Activated CD8-positive, alpha-beta memory T cell treated with anti-CD3 and anti-CD28 coated beads, Interleukin-2, amount 50 U/mL, for 24 hours (primary cell): Measurements from ENCODE around the gene AK8.
"Not testable (repeated sequence)": the region's sequence is repeated elsewhere in the genome, so short reads cannot be mapped to it uniquely, and the experiment has no call there.

Experiments
- DNase-seq: peaks from one replicate; pipeline ENCODE4 v3.0.0-alpha.2; 2020; ENCODE audit errors: extremely low read depth

The AK8 gene

DNA sequence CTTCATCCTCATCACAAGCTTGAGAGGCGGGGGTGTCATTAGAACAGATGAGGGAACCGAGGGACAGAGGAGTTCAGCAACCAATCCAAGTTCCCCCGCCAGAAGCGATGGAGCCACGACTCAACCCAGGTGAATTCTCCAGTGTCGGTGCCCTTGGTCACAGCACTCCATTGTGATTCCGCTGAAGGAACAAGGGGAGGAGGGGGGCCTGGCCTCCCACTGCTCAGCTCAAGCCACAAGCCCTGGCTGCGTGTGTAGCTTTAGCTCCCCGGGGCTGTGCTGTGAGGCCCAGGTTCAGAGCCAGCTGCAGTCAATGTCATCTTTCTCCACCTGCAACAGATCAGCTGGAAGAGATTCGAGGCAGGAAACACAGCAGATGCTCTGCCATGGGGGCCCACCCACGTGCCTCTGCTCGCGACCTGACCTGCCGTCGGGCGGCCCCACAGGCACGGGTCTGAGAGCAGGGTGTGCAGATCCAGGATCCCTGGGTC, 135.2 kb downstream of the AK8 start:
- DNase-seq: no peak

- DNase-seq: no peak
Measured at GRCh38 chr9:132740526-132741309, 137.4 kb downstream of the AK8 start.

- no peak for DNase-seq
Measured at GRCh38 chr9:132739710-132740310, 138.3 kb downstream of the AK8 start.

DNA sequence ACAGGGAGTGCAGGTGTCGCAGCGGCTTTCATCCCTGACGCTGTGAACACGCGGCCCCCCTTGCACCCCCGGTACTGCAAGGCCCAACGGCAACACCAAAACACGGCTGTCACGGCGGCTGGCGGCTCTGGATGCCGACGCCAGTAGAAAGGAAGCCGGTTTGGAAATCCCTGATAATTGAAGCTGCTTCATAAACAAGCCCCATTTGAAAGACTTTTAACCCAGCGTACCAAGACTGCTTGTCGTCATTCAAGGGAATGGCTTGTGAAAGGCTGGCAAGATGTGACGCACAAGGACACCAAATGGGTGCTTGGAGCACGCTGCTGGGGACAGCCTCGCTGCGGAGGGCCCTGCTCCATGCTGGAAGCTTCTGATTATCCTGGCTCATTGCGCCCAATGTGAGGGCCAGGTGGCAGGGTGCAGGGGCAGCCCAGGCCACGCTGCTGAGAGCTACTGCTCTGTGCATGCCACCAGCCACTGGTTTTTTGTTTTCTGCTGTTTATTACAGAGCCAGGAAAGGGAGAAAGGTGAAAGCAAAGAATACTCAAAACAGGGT, 144.7 kb downstream of the AK8 start:
- no peak for DNase-seq

GRCh38 chr9:132732326-132733259, 145.5 kb downstream of the AK8 start:
- no peak for DNase-seq

- DNase-seq: no peak
Measured at GRCh38 chr9:132731230-132731629, 146.9 kb downstream of the AK8 start.

GRCh38 chr9:132730054-132731033, 147.7 kb downstream of the AK8 start:
- DNase-seq: no peak

DNA sequence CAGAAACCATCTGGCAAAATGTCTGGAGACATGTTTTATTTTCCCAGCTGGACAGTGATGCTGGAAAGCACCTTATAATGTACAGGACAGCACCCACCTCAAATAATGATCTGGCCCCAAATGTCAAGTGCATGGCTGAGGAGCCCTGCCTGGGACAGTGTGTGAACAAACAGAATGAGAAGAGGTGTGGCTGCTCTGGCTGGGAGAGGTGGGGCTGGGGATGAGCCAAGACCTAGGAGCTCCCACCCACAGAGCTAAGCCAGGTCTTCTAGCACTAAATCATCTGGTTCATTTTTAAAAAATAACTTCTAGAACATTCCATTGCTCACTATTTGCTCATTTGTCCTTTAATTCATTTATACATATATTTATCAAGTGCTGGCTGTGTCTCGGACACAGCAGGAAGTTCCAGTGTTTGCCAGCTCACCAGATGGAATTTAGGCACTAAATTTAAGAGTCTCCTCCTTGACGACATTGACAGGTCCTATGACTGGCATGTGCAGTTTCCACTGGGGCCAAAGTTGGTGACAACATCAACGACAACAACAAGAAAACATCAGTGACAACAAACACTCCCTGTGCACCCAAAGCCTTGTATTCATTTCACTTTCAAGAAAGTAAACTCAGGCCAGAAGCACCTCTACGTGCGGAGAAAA, 148.7 kb downstream of the AK8 start:
- DNase-seq: no peak

DNA sequence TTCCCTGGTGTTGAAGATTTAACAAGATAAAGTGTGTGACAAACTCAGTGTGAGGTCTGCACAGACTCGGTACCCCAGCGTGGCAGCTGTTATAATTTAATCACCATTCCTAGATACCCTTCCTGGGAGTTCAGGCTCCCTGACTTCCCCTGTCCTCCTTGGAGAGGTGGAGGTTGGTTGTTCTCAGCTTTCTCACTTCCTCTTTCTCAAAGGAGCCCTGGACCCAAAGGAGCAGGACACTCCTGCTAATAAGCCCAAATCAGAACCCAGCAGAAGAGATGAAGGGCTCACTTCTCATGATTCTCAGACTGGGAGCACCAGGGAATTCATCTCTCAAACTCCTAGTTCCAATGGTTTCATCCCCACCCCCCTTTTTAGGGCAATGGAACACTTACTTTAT, 149.6 kb downstream of the AK8 start:
- DNase-seq: no peak

DNA sequence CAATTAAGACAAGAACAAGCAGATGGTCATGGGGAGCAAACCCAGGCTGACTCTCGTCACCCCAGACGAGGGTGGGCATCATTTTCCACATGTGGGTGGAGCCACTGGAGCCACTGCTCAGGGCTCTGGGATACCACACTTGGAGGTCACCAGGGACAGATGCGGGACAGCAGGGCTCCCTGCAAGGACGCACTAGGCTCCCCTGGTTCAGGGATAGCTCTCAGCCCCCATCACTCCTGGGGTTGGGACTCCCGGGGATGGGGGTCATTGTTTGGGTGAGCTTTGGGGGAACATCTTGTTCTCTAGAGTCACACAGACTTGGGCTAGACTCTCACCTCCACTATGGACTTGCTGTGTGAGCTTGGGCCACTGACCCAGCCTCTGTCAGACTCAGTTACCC, 150.0 kb downstream of the AK8 start:
- DNase-seq: no peak

DNA sequence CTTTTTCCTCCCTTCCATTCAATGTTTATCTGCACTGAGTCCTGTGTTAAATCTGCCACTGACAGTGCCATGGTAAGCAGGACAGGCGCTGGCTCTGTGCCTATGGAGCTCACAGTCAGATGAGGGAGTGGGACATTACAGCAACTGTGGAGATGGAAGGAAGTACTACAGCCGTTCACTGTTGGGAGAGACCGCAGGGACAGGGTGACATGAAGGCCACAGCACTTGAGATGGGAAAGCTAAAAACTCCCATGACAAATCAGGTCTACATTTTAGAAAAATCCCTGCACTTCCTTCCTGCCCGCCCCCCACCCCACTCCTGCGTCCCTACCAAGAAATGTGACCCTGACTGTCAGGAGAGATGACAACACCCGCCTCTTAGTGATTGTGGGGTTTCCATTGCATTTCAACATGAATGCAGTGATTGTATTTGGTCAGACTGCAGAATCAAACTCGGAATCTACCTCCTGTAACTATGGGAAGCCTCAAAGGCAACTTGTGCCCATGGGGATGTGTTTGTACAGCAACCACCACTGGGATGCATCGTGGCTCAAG, 151.4 kb downstream of the AK8 start:
- no peak for DNase-seq

- DNase-seq: no peak
Measured at GRCh38 chr9:132725306-132725705, 152.8 kb downstream of the AK8 start.

GRCh38 chr9:132723809-132724208, 154.3 kb downstream of the AK8 start:
- no peak for DNase-seq

GRCh38 chr9:132722564-132723065, 155.5 kb downstream of the AK8 start:
- DNase-seq: no peak

- DNase-seq: no peak
Measured at GRCh38 chr9:132721661-132722060, 156.4 kb downstream of the AK8 start.

- DNase-seq: not testable (repeated sequence)
Measured at GRCh38 chr9:132718381-132718928, 159.6 kb downstream of the AK8 start.

- no peak for DNase-seq
Measured at GRCh38 chr9:132717326-132717945, 160.6 kb downstream of the AK8 start.

DNA sequence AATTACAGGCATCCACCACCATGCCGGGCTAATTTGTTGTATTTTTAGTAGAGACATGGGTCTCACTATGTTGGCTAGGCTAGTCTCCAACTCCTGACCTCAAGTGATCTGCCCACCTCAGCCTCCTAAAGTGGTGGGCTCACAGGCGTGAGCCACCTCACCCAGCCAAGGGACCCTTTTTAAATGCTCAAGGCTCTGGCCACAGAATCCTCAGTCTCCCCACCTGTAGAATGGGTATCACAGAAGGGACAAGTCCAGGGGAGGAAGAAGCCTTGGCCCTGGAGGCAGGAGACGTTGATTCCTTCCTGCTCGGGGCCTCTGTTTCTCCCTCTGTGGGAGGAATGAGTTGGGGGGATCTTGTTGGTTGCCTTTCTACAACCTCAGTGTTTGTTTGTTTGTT, 162.1 kb downstream of the AK8 start:
- no peak for DNase-seq

GRCh38 chr9:132712753-132713152, 165.3 kb downstream of the AK8 start:
- no peak for DNase-seq
